Forelimb muscle (tissue), 1 donor: ENCODE results near the gene IQCB1. TPM values are rescaled to one million over a fixed set of nuclear protein-coding genes. Genes with fewer than 3 reads are reported as not detected.
"Not testable (repeated sequence)": the region's sequence is repeated elsewhere in the genome, so short reads cannot be mapped to it uniquely, and the experiment has no call there.

Experiments used
- DNase-seq: peaks from one replicate; pipeline ENCODE4 v3.0.0-alpha.2; 2013; ENCODE audit warnings: low read depth
- polyA plus RNA-seq: library from polyadenylated mRNA; unstranded; fragments of 120-200 nt; gene quantifications from one replicate; pipeline ENCODE4 v1.2.1, GENCODE V29; 2013; ENCODE audit not compliant: insufficient read length

IQCB1 gene
- polyA plus RNA-seq, 1 donor = 18.2 TPM

DNA sequence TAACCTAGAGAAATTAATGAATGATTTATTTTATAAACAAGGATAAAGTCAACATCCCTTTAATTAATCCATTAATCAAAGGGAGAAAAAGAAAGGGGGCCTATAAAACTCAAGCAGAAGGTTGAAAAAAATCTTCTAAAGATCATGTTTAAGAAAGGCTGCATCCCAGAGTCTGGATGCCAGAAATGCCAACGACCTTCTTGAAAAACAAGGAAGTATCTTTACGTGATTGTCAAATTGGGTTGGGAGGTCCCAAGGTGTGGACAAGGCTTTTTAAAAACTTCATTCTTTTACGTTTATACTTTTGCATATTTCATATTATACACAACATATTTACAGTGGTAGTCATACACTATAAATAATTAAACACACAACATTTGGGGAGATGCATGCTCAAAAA is 86.9 kb downstream of the IQCB1 start:
- DNase-seq = no peak

DNA sequence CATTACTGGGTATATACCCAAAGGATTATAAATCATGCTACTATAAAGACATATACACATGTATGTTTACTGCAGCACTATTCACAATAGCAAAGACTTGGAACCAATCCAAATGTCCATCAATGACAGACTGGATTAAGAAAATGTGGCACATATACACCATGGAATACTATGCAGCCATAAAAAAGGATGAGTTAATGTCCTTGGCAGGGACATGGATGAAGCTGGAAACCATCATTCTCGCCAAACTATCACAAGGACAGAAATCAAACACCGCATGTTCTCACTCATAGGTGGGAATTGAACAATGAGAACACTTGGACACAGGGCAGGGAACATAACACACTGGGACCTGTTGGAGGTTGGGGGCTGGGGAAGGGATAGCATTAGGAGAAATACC is 91.8 kb downstream of the IQCB1 start:
- not testable (repeated sequence) for DNase-seq

DNA sequence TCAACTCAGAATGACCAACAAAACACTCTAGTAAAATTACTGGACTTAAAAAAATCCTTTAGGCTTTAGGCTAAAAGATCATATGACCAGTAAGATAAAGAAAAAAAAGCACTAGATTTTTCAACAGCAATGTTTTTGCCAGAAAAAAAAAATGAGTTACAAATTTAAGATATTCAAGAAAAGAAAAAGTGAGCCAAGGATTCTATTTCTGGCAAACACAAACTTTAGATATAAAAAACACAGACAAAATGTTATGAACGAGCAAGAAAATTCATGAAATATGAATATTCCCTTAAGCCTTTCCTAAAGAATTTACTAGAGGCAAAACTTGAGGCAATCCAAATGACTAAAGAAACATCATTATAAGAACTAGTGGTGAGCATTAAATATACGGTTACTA is 94.0 kb downstream of the IQCB1 start:
- DNase-seq = no peak

DNA sequence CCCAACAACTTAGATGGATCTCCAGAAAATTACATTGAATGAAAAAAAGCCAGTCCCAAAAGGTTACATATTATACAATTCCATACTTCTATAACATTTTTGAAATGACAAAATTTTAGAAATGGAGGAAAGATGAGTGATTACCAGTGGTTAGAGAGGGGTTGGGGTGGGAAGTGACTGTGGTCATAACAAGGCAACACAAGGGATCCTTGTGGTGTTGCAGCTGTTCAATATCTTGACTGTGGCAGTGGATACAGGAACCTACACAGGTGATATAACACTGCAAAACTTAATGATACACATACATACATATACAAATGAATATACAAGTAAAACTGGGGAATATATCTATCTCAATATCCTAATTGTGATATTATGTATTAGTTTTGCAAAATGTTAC is 95.0 kb downstream of the IQCB1 start:
- no peak for DNase-seq

DNA sequence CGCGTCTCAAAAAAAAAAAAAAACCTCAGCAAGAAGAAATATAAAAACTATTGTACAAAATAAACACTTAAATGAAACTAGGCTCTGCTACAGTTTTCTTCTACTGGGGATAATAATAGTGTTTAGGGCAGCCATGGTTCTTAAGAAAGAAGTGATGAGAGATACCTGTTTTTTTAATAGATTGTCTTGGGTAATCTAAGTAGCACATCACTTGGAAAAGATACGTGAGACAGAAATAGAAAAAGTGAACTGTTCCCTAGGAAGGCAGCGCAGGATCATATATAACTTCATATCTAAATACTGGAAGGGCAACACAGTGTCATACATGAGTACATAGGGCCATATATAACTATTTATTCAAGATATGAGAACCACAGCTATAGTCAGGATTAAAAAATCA is 97.2 kb downstream of the IQCB1 start:
- no peak for DNase-seq

DNA sequence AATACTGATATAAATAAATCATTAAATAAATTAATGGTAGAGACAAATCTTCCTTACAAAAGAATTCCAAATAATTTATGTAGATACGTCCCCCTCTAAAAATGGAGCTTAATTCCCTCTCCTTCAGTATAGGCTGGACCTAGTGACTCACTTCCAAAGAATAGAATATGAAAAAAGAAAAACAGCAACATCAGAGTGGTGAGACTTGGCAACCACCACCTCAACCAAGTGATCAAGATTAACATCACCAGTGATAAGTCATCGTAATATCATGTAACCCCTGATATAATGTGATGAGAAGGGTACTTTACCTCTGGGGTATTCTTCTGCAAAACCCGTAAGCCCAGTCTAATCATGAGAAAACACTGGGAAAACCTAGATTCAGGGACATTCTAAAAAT is 98.7 kb downstream of the IQCB1 start:
- no peak for DNase-seq

DNA sequence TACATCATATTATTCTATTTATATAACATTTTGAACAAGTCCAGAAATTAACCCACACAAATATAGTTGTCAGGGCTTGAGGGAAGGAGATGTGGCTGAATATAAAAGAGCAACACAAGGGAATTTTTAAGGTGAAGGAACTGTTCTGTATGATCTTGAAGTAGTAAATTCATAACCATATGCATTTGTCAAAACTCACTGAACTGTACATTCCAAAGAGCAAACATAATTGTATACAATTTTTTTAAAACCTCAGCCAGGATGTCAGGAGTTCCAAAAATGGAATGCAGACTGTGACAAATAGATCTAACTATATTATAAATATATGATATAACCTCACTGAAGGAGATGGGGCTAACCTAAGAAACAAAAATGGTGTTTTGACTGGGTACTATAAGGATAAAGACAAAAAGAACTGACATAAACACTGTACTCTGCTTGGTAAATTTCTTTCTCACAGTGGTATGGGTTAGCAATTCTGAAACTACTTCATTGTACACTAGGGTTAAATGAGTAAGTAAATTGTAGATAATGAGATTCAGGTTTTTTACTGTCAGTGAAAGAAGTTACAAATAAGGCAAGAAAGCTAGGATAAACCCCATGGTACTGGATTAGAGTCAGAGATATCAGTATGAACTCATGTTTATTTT is 99.7 kb downstream of the IQCB1 start:
- DNase-seq = no peak

DNA sequence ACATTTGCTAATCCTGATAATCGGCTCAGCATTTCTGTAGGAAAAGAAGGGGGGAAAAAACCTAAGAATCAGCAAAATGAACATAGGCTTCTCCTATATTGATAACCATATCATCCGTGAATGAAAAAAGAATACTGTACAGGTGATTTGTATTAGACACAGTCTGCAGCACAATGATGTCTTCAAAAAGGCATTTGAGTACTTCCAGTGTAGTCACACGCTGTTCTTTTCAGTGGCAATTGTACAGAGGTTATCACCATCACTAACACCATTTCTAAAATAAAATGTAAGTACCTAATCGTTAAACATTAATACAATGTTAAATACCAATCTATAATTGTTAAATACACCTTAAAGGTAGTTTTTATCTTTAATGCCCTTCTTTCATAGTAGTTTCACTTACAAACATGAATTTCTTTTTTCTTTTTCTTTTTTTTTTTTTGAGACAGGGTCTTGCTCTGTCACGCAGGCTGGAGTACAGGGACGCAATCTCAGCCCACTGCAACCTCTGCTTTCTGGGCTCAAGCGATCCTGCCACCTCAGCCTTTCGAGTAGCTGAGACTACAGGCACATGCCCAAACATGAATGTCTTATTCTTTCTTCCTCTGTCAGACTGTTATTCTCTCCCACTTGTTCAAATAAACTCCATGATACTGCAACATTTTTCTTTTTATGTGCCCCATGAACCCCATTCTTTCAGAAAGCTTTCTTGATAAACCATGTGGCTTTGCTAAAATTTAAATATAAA is 103.7 kb downstream of the IQCB1 start:
- no peak for DNase-seq

DNA sequence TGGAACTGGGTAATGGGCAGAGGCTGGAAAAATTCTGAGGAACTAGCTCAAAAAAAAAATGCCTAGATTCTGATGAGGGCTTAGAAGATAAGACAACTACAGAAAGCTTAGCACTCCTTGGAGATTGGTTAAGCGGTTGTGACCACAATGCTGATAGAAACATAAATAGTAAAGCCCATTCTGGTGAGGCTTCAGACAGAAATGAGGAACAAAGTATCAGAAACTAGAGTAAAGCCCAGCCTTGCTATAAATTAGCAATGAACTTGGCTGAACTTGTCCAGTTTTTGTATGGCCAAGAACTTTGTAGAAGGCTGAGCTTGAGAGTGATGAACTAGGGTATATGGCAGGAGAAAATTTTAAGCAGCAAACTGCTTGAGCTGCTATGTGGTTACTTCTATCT is 110.7 kb downstream of the IQCB1 start:
- DNase-seq = no peak

DNA sequence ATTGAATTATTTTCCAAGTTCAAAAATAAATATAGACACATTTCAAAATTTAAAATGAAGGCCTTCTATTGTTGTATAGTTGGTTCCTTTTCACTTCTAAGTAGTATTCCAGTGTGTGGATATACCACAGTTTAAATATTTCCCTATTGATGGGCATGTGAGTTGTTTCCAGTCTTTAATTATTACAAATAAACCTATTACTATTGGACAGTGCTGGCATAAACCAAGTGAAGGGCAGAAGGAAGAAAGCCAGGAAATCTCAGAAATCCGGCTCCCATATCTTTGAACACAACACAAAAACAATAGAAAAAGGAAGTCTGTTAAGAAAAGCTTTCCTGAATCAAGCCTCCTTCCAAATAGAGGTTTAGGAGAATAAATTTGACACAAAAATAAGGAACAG is 111.4 kb downstream of the IQCB1 start:
- no peak for DNase-seq

DNA sequence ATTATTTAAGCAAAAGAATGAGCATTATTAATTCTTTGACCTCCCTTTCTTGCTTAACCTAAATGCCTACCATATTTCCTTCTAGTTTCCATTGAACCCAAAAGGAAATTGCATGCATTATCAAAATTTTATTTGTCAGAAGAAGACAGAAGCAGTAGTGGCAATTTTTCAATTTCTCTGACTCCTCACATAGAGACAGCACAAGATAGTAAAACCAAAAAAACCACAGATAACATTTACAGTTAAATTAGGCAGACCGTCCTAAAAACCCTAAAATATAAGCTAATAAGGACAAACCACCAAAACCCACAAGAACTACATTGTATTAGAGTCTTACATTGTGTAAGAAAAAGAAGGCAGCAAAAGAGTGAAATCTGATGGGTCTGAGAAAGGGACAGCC is 112.4 kb downstream of the IQCB1 start:
- DNase-seq = no peak

DNA sequence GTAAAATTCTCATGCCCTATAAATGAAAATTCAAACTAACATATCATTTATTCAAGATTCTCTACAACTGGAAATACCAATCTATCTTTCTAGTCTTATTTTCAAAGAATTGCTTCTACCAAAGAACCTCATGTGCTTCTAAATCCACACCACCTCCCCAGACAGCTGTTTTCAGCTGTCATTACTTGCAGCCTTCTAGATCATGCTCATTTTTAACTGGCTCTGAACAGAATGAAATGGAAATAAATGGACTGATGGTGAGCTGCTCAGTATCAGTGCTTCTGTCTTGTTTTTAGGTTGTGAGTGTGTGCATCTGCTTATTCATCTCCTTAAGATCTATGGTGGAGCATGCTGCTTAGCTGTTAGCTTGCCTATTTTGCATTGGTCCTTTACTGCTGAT is 114.7 kb downstream of the IQCB1 start:
- DNase-seq = no peak

Other genes with a start within 250 kb of the IQCB1 start
- gene FBXO40, start 241.7 kb downstream of the IQCB1 start, polyA plus RNA-seq = 3.4 TPM
- gene HCLS1, start 174.2 kb downstream of the IQCB1 start, polyA plus RNA-seq = 6.3 TPM
- gene GOLGB1, start 85.3 kb downstream of the IQCB1 start, polyA plus RNA-seq = 44.8 TPM
- gene EAF2, start 149 bp upstream of the IQCB1 start, polyA plus RNA-seq = 8.1 TPM
- gene SLC15A2, start 59.3 kb upstream of the IQCB1 start, polyA plus RNA-seq = 49.8 TPM
- gene ILDR1, start 187.2 kb upstream of the IQCB1 start, polyA plus RNA-seq = 0.35 TPM
- 1.5 TPM for gene CD86, start 220.3 kb upstream of the IQCB1 start, polyA plus RNA-seq